HUES48 (cell line): ENCODE results near the gene PBX1.

ENCODE experiments used
- H3K27ac ChIP-seq: one replicate; pipeline ENCODE4 v1.7.0; 2013; ENCODE audit warnings: low read depth, low read length, inconsistent platforms
- H3K27me3 ChIP-seq: 2 replicates; pipeline ENCODE4 v1.6.1; 2013; ENCODE audit warnings: mild to moderate bottlenecking, low read length; ENCODE audit not compliant: control insufficient read depth, insufficient read depth
- H3K36me3 ChIP-seq: 2 replicates; pipeline ENCODE4 v1.6.1; 2013; ENCODE audit warnings: low read length; ENCODE audit not compliant: control insufficient read depth, insufficient read depth
- H3K4me1 ChIP-seq: 2 replicates; pipeline ENCODE4 v1.6.1; 2013; ENCODE audit warnings: mild to moderate bottlenecking, low read length; ENCODE audit not compliant: control insufficient read depth, insufficient read depth
- H3K4me3 ChIP-seq: 2 replicates; pipeline ENCODE4 v1.5.1; 2013; ENCODE audit warnings: mild to moderate bottlenecking, low read depth, low read length
- H3K9ac ChIP-seq: 2 replicates; pipeline ENCODE4 v1.6.1; 2013; ENCODE audit warnings: mild to moderate bottlenecking, low read depth, low read length, moderate library complexity
- H3K9me3 ChIP-seq: 2 replicates; pipeline ENCODE4 v1.6.1; 2013; ENCODE audit warnings: low read length; ENCODE audit not compliant: control insufficient read depth, insufficient read depth

The PBX1 gene

GRCh38 chr1:164858096-164858632, 299.2 kb downstream of the PBX1 start:
- Histone ChIP-seq H3K9ac (no peak overlapping the region), H3K36me3 (no peaks in the 10 kb centered on the region), H3K9me3 (no peaks in the 10 kb centered on the region), H3K27me3 (peaks cover 17% of the 10 kb centered on the region), H3K27ac (no peak overlapping the region), H3K4me1 (peaks cover 10% of the 10 kb centered on the region; the same call in 1 of the 2 replicates), H3K4me3 (no peak overlapping the region)

DNA sequence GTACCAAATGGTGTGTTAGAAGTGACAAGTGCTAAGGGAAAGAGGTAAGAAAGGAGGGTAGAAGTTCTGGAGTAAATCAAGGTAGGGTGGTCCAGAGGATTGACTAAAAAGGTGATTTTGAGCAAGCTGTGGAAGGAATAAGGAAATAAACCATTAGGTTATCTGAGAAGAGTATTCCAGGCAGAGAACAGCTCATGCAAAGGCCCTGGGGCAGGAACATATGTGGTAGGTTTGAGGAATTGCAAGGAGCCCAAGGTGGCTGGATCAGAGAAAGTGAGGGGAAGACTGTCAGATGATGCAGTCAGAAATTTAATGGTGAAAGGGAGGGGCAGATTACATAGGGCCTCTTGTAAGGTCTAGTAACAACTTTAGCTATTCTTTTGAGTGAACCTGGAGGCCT, 302.6 kb downstream of the PBX1 start:
- Histone ChIP-seq H3K36me3 (no peaks in the 10 kb centered on the region), H3K4me3 (no peak overlapping the region), H3K9me3 (no peaks in the 10 kb centered on the region), H3K27ac (no peak overlapping the region), H3K27me3 (peaks cover 31% of the 10 kb centered on the region), H3K9ac (no peak overlapping the region), H3K4me1 (peaks cover 5% of the 10 kb centered on the region; the same call in 1 of the 2 replicates)

GRCh38 chr1:164863056-164863455, 304.1 kb downstream of the PBX1 start:
- no peaks in the 10 kb centered on the region for H3K36me3 ChIP-seq
- peaks cover 5% of the 10 kb centered on the region; the same call in 1 of the 2 replicates for H3K4me1 ChIP-seq
- H3K9me3 ChIP-seq = no peaks in the 10 kb centered on the region
- no peak overlapping the region for H3K27ac ChIP-seq
- H3K9ac ChIP-seq = no peak overlapping the region
- H3K4me3 ChIP-seq = no peak overlapping the region
- peaks cover 31% of the 10 kb centered on the region for H3K27me3 ChIP-seq

GRCh38 chr1:164864161-164864560, 305.2 kb downstream of the PBX1 start:
- H3K4me3 ChIP-seq = no peak overlapping the region
- no peak overlapping the region for H3K9ac ChIP-seq
- H3K27me3 ChIP-seq = peaks cover 31% of the 10 kb centered on the region
- peaks cover 5% of the 10 kb centered on the region; the same call in 1 of the 2 replicates for H3K4me1 ChIP-seq
- no peaks in the 10 kb centered on the region for H3K9me3 ChIP-seq
- H3K36me3 ChIP-seq = no peaks in the 10 kb centered on the region
- H3K27ac ChIP-seq = no peak overlapping the region

- Histone ChIP-seq H3K9ac (no peak overlapping the region), H3K9me3 (no peaks in the 10 kb centered on the region), H3K27ac (no peak overlapping the region)
Measured at GRCh38 chr1:164865385-164865784, 306.4 kb downstream of the PBX1 start.

GRCh38 chr1:164867590-164867989, 308.6 kb downstream of the PBX1 start:
- Histone ChIP-seq H3K9me3 (no peaks in the 10 kb centered on the region), H3K27ac (no peak overlapping the region), H3K36me3 (no peaks in the 10 kb centered on the region), H3K4me3 (no peak overlapping the region), H3K27me3 (peaks cover 17% of the 10 kb centered on the region), H3K4me1 (peaks cover 3% of the 10 kb centered on the region; the same call in 1 of the 2 replicates), H3K9ac (no peak overlapping the region)

More at GRCh38 chr1:164865385-164865784, 306.4 kb downstream of the PBX1 start:
- peaks cover 31% of the 10 kb centered on the region for H3K27me3 ChIP-seq
- no peak overlapping the region for H3K4me3 ChIP-seq
- H3K4me1 ChIP-seq = peaks cover 5% of the 10 kb centered on the region; the same call in 1 of the 2 replicates
- H3K36me3 ChIP-seq = no peaks in the 10 kb centered on the region

DNA sequence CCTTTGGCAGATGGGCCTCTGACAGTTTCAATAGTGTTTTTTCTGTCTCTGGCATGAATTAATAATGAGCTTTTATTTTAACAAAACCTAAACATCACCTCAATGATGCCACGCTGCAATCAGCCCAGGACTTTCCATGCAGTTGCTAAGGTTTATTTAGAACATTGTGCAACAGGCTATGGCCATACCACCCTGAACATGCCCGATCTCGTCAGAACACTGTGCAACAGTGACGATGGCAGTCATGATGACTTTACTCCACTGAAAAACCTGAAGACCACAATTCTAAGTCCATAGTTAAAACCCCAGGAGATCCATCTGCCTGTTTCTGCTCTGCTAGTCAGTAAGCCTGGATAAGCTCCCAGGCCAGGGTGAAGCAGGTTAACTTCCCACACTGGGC, 310.0 kb downstream of the PBX1 start:
- Histone ChIP-seq H3K4me1 (no peaks in the 10 kb centered on the region), H3K27me3 (peaks cover 12% of the 10 kb centered on the region), H3K27ac (no peak overlapping the region), H3K9me3 (no peaks in the 10 kb centered on the region), H3K9ac (no peak overlapping the region), H3K36me3 (no peaks in the 10 kb centered on the region), H3K4me3 (no peak overlapping the region)

- no peak overlapping the region for H3K4me3 ChIP-seq
- H3K9ac ChIP-seq = no peak overlapping the region
- no peaks in the 10 kb centered on the region for H3K36me3 ChIP-seq
- H3K4me1 ChIP-seq = no peaks in the 10 kb centered on the region
- H3K27me3 ChIP-seq = no peaks in the 10 kb centered on the region
- no peaks in the 10 kb centered on the region for H3K9me3 ChIP-seq
- H3K27ac ChIP-seq = no peak overlapping the region
Measured at GRCh38 chr1:164875518-164875917, 316.5 kb downstream of the PBX1 start.

DNA sequence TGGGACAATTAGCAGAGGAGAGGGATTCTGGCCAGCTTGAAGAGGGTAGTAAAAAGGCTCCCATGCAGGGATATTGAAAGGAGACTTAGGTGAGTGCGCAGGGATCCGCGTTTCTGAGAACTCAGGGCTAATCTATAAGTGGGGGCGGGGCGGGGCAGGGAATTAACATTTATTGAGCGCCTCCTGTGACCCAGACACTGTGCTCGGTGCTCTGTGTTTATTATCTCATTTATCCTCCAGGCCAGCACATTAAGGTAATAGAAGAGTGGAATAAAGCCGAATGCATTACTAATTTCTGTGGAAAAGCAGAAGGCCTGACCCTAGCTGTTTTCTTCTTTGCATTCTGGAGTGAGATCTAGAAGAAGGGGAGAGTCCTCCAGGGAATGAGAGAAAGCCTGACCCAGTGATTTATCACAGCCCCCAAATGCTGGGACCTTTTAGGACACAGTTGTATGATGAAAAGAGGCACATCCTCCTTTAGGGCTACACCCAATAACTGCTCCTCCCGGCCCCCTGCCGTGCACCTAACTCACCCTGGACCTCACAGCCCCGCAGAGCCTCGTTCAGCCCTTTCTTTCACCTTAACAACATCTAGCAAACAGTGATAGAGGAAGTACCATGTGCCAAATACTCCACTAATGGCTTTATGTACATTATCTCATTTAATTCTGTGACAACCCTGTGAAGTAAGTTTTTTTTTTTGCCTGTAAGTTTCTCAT, 317.6 kb downstream of the PBX1 start:
- Histone ChIP-seq H3K9ac (no peak overlapping the region), H3K9me3 (no peaks in the 10 kb centered on the region), H3K27ac (no peak overlapping the region), H3K4me3 (no peak overlapping the region), H3K4me1 (no peaks in the 10 kb centered on the region), H3K36me3 (no peaks in the 10 kb centered on the region), H3K27me3 (no peaks in the 10 kb centered on the region)

DNA sequence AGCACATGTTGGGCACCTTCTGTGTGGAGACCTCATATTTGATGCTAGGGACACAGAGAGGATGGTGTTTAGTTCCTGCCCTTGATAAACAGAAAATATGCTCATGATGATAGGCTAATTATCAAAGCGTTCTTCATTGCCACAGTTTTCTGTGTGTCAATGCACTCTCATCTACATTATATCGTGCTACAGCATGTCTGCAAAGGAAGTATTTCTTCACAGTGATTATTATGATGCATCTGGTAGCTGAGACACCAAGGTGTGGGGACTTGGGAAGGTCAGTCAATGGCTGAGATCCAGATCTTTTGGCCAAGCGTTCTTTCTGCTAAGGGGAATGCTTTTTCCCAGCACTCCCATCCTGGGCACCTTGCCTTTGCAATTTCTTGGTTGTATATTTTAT, 321.2 kb downstream of the PBX1 start:
- Histone ChIP-seq H3K27ac (no peak overlapping the region), H3K27me3 (no peaks in the 10 kb centered on the region), H3K9me3 (no peaks in the 10 kb centered on the region), H3K9ac (no peak overlapping the region), H3K4me1 (no peaks in the 10 kb centered on the region), H3K4me3 (no peak overlapping the region), H3K36me3 (no peaks in the 10 kb centered on the region)

DNA sequence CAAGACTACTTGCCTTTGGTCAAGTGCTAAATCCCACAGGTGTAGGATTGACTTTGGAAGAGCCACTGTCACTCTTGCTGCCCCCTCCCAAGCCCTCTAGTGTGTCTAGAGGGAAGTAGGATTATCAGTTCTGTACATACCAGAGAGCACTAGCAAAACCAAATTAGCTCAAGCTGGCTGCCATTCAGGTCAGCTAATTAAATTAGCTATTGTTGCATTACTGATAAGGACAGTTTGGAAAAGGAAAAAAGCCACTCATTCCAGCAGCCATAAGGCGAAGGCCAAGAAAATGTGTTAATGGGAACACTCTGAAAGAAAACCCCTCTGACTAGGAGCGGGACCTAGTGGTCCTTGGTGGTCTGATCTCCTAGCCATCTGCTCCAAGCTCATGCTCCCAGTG, 321.7 kb downstream of the PBX1 start:
- no peak overlapping the region for H3K4me3 ChIP-seq
- H3K9ac ChIP-seq = no peak overlapping the region
- no peaks in the 10 kb centered on the region for H3K36me3 ChIP-seq
- no peaks in the 10 kb centered on the region for H3K27me3 ChIP-seq
- no peaks in the 10 kb centered on the region for H3K4me1 ChIP-seq
- no peak overlapping the region for H3K27ac ChIP-seq
- H3K9me3 ChIP-seq = no peaks in the 10 kb centered on the region
